GM19035 (cell line): ENCODE results near the gene HMCN1.

Source experiments
- ATAC-seq: cut with Tn5 transposase; IDR thresholded peaks from one replicate; pipeline ENCODE4 v1.9.1; 2021; ENCODE audit not compliant: unreplicated experiment

Gene HMCN1

GRCh38 chr1:186063091-186063657 is 329.0 kb downstream of the HMCN1 start:
- no peak for ATAC-seq

GRCh38 chr1:186066411-186066810 is 332.2 kb downstream of the HMCN1 start:
- ATAC-seq = no peak

GRCh38 chr1:186073697-186074096 is 339.5 kb downstream of the HMCN1 start:
- no peak for ATAC-seq

GRCh38 chr1:186076006-186076405 is 341.8 kb downstream of the HMCN1 start:
- ATAC-seq = no peak

GRCh38 chr1:186078245-186078644 is 344.1 kb downstream of the HMCN1 start:
- ATAC-seq = peak; percentile 99

GRCh38 chr1:186079084-186079684 is 345.0 kb downstream of the HMCN1 start:
- no peak for ATAC-seq

- ATAC-seq = peak; percentile 44
Measured at GRCh38 chr1:186082235-186082937, 348.2 kb downstream of the HMCN1 start.

GRCh38 chr1:186086583-186086982 is 352.4 kb downstream of the HMCN1 start:
- ATAC-seq = no peak

- no peak for ATAC-seq
Measured at GRCh38 chr1:186089940-186090339, 355.7 kb downstream of the HMCN1 start.

GRCh38 chr1:186091222-186091720 is 357.1 kb downstream of the HMCN1 start:
- ATAC-seq = no peak

GRCh38 chr1:186093437-186093836 is 359.2 kb downstream of the HMCN1 start:
- no peak for ATAC-seq

GRCh38 chr1:186094172-186094571 is 360.0 kb downstream of the HMCN1 start:
- ATAC-seq = no peak

GRCh38 chr1:186099336-186100104 is 365.3 kb downstream of the HMCN1 start:
- ATAC-seq = no peak

GRCh38 chr1:186102107-186102506 is 367.9 kb downstream of the HMCN1 start:
- ATAC-seq = no peak

GRCh38 chr1:186102547-186103148 is 368.5 kb downstream of the HMCN1 start:
- ATAC-seq = no peak

GRCh38 chr1:186104459-186104858 is 370.3 kb downstream of the HMCN1 start:
- no peak for ATAC-seq

GRCh38 chr1:186112280-186112679 is 378.1 kb downstream of the HMCN1 start:
- no peak for ATAC-seq

- ATAC-seq = no peak
Measured at GRCh38 chr1:186113461-186113860, 379.3 kb downstream of the HMCN1 start.

GRCh38 chr1:186118724-186119123 is 384.5 kb downstream of the HMCN1 start:
- no peak for ATAC-seq

- no peak for ATAC-seq
Measured at GRCh38 chr1:186122837-186123236, 388.6 kb downstream of the HMCN1 start.

GRCh38 chr1:186125035-186125434 is 390.8 kb downstream of the HMCN1 start:
- no peak for ATAC-seq
